ENCODE measurements around the gene XXYLT1.

- TF ChIP-seq HDGF (IDR thresholded peaks at IDR 0.05) (no peak), YY1 (IDR thresholded peaks at IDR 0.05; ENCODE audit: borderline replicate concordance in 1 of 3, control insufficient read depth in 1 of 3, extremely low read depth in 1 of 3, insufficient read depth in 3 of 3, insufficient read length in 1 of 3, insufficient replicate concordance in 2 of 3, low read depth in 1 of 3, low read length in 2 of 3) (no peak), CTCF (IDR thresholded peaks at IDR 0.05 in 2 of 3, conservative IDR thresholded peaks at IDR 0.05 in 1 of 3; ENCODE audit: insufficient read depth in 2 of 3, low read depth in 1 of 3, low read length in 3 of 3) (no peak), EZH2 (IDR thresholded peaks at IDR 0.05; ENCODE audit: borderline replicate concordance, low read depth, low read length) (no peak), MXI1 (IDR thresholded peaks at IDR 0.05; ENCODE audit: low read depth, low read length) (no peak), POLR2A (conservative IDR thresholded peaks at IDR 0.05) (no peak), CHD7 (IDR thresholded peaks at IDR 0.05; ENCODE audit: low read depth, low read length) (no peak), PATZ1 (CRISPR knock-in tag; IDR thresholded peaks at IDR 0.05; ENCODE audit: borderline replicate concordance) (no peak), THRA (IDR thresholded peaks at IDR 0.05) (no peak)
These were observed 157.2 kb downstream of the XXYLT1 start for GRCh38 chr3:195113536-195114425.

Data from K562 (cell line).